Activated CD4-positive, CD25-positive, alpha-beta regulatory T cell treated with anti-CD3 and anti-CD28 coated beads, Interleukin-2, amount 50 U/mL, for 72 hours (primary cell): Measurements from ENCODE around the gene LCE6A.

ENCODE experiments used
- DNase-seq: peaks from one replicate; pipeline ENCODE4 v3.0.0; 2021

The LCE6A gene

GRCh38 chr1:152878042-152878441 is 35.4 kb downstream of the LCE6A start, which contains the start of gene SMCP:
Gene SMCP (plus strand): TSS chr1:152878322. CDS start chr1:152884423, 6,101 bp downstream.
- peak; percentile 37 for DNase-seq

- no peak for DNase-seq
Observed at GRCh38 chr1:152879559-152880198, 37.0 kb downstream of the LCE6A start.

GRCh38 chr1:152880316-152880715 is 37.7 kb downstream of the LCE6A start:
- no peak for DNase-seq

GRCh38 chr1:152880907-152881306 is 38.3 kb downstream of the LCE6A start:
- no peak for DNase-seq

- DNase-seq, result no peak
Observed at GRCh38 chr1:152884085-152884484, 41.4 kb downstream of the LCE6A start.

- DNase-seq, result no peak
Observed at GRCh38 chr1:152884506-152884905, 41.9 kb downstream of the LCE6A start.

GRCh38 chr1:152884966-152885624 is 42.4 kb downstream of the LCE6A start:
- no peak for DNase-seq

- DNase-seq, result no peak
Observed at GRCh38 chr1:152886085-152886484, 43.4 kb downstream of the LCE6A start.

GRCh38 chr1:152886758-152887409 is 44.2 kb downstream of the LCE6A start:
- DNase-seq, result no peak

- DNase-seq, result no peak
Observed at GRCh38 chr1:152888126-152888525, 45.5 kb downstream of the LCE6A start.
